PC-9 (cell line): ENCODE results near the gene BRS3. TPM values are rescaled to one million over a fixed set of nuclear protein-coding genes. Genes with fewer than 3 reads are reported as not detected.
A peak's percentile ranks its signal among the peaks of the same experiment; 100 is the strongest.

ENCODE experiments used
- BruUV-seq: library from RNA; stranded (reverse); fragments of 400-500 nt; replicated peaks from 2 replicates; lab custom pipeline; 2021; lab: Mats Ljungman, UMichigan
- CTCF ChIA-PET: fragments of 300-600 bp; sonication (Branson Sonifier 250); formaldehyde crosslinking; loops from one replicate; lab custom pipeline; 2022; ENCODE audit warnings: antibody characterized with exemption; lab: Charles Lee
- POLR2A ChIA-PET: fragments of 300-600 bp; sonication (Branson Sonifier 250); formaldehyde crosslinking; loops from one replicate; lab custom pipeline; 2022; ENCODE audit warnings: antibody characterized with exemption; ENCODE audit not compliant: unreplicated experiment; lab: Charles Lee
- DNase-seq, 2 experiments: peaks; one replicate each; pipeline versions ENCODE4 v3.0.0 to v3.0.0-alpha.2; 2015 to 2022; ENCODE audit warnings: mixed read lengths in 1 of 2
- H2AFZ ChIP-seq: fragments of 200-600 bp; sonication (generic); 2 replicates; pipeline ENCODE4 v1.8.1; 2017; ENCODE audit warnings: antibody characterized with exemption
- H3F3A ChIP-seq: fragments of 200-600 bp; sonication (generic); 2 replicates; pipeline ENCODE4 v1.8.1; 2017; ENCODE audit warnings: antibody characterized with exemption, mild to moderate bottlenecking, low read depth; ENCODE audit not compliant: insufficient read depth
- H3K27ac ChIP-seq: fragments of 200-600 bp; sonication (generic); 2 replicates; pipeline ENCODE4 v1.6.1; 2016; ENCODE audit warnings: mixed run types
- H3K27me3 ChIP-seq: fragments of 200-600 bp; sonication (generic); 2 replicates; pipeline ENCODE4 v1.6.1; 2016; ENCODE audit warnings: low read depth, mixed run types; ENCODE audit not compliant: insufficient read depth
- H3K36me3 ChIP-seq: fragments of 200-600 bp; sonication (generic); 2 replicates; pipeline ENCODE4 v1.6.1; 2016; ENCODE audit warnings: low read depth, mixed run types
- H3K4me1 ChIP-seq: fragments of 200-600 bp; sonication (generic); replicated peaks from 2 replicates; pipeline ENCODE4 v1.6.1; 2016; ENCODE audit warnings: mixed run types; ENCODE audit not compliant: insufficient read depth
- H3K4me2 ChIP-seq: fragments of 200-600 bp; sonication (generic); 2 replicates; pipeline ENCODE4 v1.6.1; 2017; ENCODE audit warnings: mixed run types
- H3K4me3 ChIP-seq: fragments of 200-600 bp; sonication (generic); 2 replicates; pipeline ENCODE4 v1.6.1; 2016; ENCODE audit warnings: mixed run types
- H3K79me2 ChIP-seq: fragments of 200-600 bp; sonication (generic); 2 replicates; pipeline ENCODE4 v1.6.1; 2017; ENCODE audit warnings: low read depth, mixed run types
- H3K9me2 ChIP-seq: fragments of 200-600 bp; sonication (generic); 2 replicates; pipeline ENCODE4 v1.8.1; 2017; ENCODE audit warnings: mild to moderate bottlenecking; ENCODE audit not compliant: insufficient read depth
- H3K9me3 ChIP-seq: fragments of 200-600 bp; sonication (generic); 2 replicates; pipeline ENCODE4 v1.8.1; 2016; ENCODE audit warnings: low read depth; ENCODE audit not compliant: insufficient read depth
- H4K20me1 ChIP-seq: fragments of 200-600 bp; sonication (generic); 2 replicates; pipeline ENCODE4 v1.8.1; 2017; ENCODE audit not compliant: insufficient read depth
- CTCF ChIP-seq: fragments of 200-600 bp; sonication (generic); conservative IDR thresholded peaks from 2 replicates; pipeline ENCODE4 v1.6.1; 2017; ENCODE audit warnings: mixed run types, antibody characterized with exemption, mild to moderate bottlenecking, moderate library complexity
- EZH2 ChIP-seq: fragments of 200-600 bp; sonication (generic); IDR thresholded peaks from 2 replicates; pipeline ENCODE4 v1.8.0; 2017; ENCODE audit warnings: antibody characterized with exemption, low read depth
- intact Hi-C: fragments of 100-400 bp; cut with micrococcal nuclease; formaldehyde crosslinking; loops from one replicate; pipeline ENCODE4 v1.10.0; 2022; ENCODE audit not compliant: unreplicated experiment
- total RNA-seq: library from RNA; stranded (reverse); gene quantifications from 2 replicates; pipeline ENCODE4 v1.2.3, GENCODE V29; 2021

The BRS3 gene
- total RNA-seq, 1 experiment from 2014 or later: not detected

GRCh38 chrX:136452614-136453013 is 35.1 kb upstream of the BRS3 start:
- intact Hi-C loops: no loop called here
- BruUV-seq: no TSS peak
- Histone ChIP-seq H3K27me3 (no peaks in the 10 kb centered on the region), H3K36me3 (no peaks in the 10 kb centered on the region), H2AFZ (no peak overlapping the region), H3K9me2 (no peaks in the 10 kb centered on the region), H3K4me1 (peaks cover 77% of the 10 kb centered on the region), H3F3A (peaks cover 48% of the 10 kb centered on the region), H3K27ac (no peak overlapping the region), H3K4me3 (no peak overlapping the region), H3K4me2 (no peak overlapping the region), H3K79me2 (no peaks in the 10 kb centered on the region), H3K9me3 (peaks cover 9% of the 10 kb centered on the region), H4K20me1 (no peaks in the 10 kb centered on the region)
- TF ChIP-seq CTCF (no peak), EZH2 (no peak)
- CTCF ChIA-PET: no interaction called here
- POLR2A ChIA-PET: no interaction called here
- DNase-seq: no peak

GRCh38 chrX:136453114-136453513 is 34.6 kb upstream of the BRS3 start:
- Histone ChIP-seq H3K4me3 (no peak overlapping the region), H3K4me2 (no peak overlapping the region), H3K27ac (peak overlapping the region; percentile 53), H3K79me2 (no peaks in the 10 kb centered on the region), H3K9me3 (peaks cover 9% of the 10 kb centered on the region), H3K36me3 (no peaks in the 10 kb centered on the region), H3K4me1 (peaks cover 82% of the 10 kb centered on the region), H3K9me2 (no peaks in the 10 kb centered on the region), H4K20me1 (no peaks in the 10 kb centered on the region), H2AFZ (no peak overlapping the region), H3F3A (peaks cover 53% of the 10 kb centered on the region), H3K27me3 (no peaks in the 10 kb centered on the region)
- BruUV-seq: no TSS peak
- no peak for TF ChIP-seq EZH2
- no peak for TF ChIP-seq CTCF
- no peak for DNase-seq
- intact Hi-C loops: no loop called here
- POLR2A ChIA-PET: no interaction called here
- CTCF ChIA-PET: no interaction called here

- ChIA-PET CTCF (no interaction called here), POLR2A (no interaction called here)
- BruUV-seq: no TSS peak
- TF ChIP-seq EZH2: no peak
- TF ChIP-seq CTCF: no peak
- Histone ChIP-seq H3K9me2 (no peaks in the 10 kb centered on the region), H3K4me2 (peak overlapping the region; percentile 23; the same call in 1 of the 2 replicates), H3K27me3 (no peaks in the 10 kb centered on the region), H3K79me2 (no peaks in the 10 kb centered on the region), H3K27ac (peak overlapping the region; percentile 53), H3K36me3 (no peaks in the 10 kb centered on the region), H3K4me3 (no peak overlapping the region), H3K9me3 (peaks cover 5% of the 10 kb centered on the region), H4K20me1 (no peaks in the 10 kb centered on the region), H3F3A (peaks cover 59% of the 10 kb centered on the region), H2AFZ (no peak overlapping the region), H3K4me1 (peaks cover 89% of the 10 kb centered on the region)
- peak in 1 of 2 experiments; percentile 68 for DNase-seq
- intact Hi-C loops: no loop called here
Measured at GRCh38 chrX:136453771-136454170, 34.0 kb upstream of the BRS3 start.
